GM23338 (cell line): ENCODE measurements around the gene RNASEH2A.

Source experiments
- EZH2 ChIP-seq: fragments of 200-600 bp; sonication (generic); IDR thresholded peaks from one replicate; pipeline ENCODE4 v1.8.0; 2017; ENCODE audit warnings: antibody characterized with exemption, mild to moderate bottlenecking, low read depth; ENCODE audit not compliant: unreplicated experiment
- EZH2phosphoT487 ChIP-seq: fragments of 200-600 bp; sonication (generic); IDR thresholded peaks from one replicate; pipeline ENCODE4 v1.8.1; 2018; ENCODE audit warnings: antibody characterized with exemption; ENCODE audit not compliant: unreplicated experiment
- NANOG ChIP-seq: IDR thresholded peaks from 2 replicates; pipeline ENCODE4 v1.6.1; 2016; ENCODE audit warnings: antibody characterized with exemption, borderline replicate concordance
- TF ChIP-seq, protein P1 (sequence below), 2 experiments: fragments of 200-600 bp in 1 of 2; sonication (generic) in 1 of 2; conservative IDR thresholded peaks; 2 replicates each; pipeline versions ENCODE4 v1.5.1 to v1.6.1; 2016 to 2017; ENCODE audit warnings: antibody characterized with exemption in 2 of 2, low read depth in 2 of 2, mild to moderate bottlenecking in 2 of 2, moderate library complexity in 1 of 2
- TF ChIP-seq, protein P2 (sequence below): IDR thresholded peaks from one replicate; pipeline ENCODE4 v1.6.1; 2018; ENCODE audit warnings: antibody characterized with exemption; ENCODE audit not compliant: unreplicated experiment

DNA sequence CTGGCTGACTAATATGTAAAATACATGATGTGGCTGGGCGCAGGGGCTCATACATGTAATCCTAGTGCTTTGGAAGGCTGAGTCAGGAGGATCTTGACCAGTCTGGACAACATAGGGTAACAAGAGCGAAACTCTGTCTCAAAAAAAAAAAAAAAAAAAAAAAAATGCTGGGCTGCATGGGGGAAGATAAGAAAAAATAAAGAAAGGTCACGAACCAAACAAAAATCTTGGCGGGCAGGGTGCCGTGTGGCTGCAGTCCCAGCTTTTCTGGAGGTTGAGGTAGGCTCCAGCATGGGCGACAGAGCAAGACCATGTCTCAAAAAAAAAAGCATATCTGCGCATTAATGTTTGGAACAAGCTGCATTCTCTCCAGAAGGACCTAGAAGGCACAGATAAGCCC is 8.7 kb downstream of the RNASEH2A start:
- TF ChIP-seq, protein P1, sequence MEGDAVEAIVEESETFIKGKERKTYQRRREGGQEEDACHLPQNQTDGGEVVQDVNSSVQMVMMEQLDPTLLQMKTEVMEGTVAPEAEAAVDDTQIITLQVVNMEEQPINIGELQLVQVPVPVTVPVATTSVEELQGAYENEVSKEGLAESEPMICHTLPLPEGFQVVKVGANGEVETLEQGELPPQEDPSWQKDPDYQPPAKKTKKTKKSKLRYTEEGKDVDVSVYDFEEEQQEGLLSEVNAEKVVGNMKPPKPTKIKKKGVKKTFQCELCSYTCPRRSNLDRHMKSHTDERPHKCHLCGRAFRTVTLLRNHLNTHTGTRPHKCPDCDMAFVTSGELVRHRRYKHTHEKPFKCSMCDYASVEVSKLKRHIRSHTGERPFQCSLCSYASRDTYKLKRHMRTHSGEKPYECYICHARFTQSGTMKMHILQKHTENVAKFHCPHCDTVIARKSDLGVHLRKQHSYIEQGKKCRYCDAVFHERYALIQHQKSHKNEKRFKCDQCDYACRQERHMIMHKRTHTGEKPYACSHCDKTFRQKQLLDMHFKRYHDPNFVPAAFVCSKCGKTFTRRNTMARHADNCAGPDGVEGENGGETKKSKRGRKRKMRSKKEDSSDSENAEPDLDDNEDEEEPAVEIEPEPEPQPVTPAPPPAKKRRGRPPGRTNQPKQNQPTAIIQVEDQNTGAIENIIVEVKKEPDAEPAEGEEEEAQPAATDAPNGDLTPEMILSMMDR (conservative IDR thresholded peaks at IDR 0.05; ENCODE audit: low read depth in 2 of 2), result no peak
- no peak for TF ChIP-seq EZH2
- no peak for TF ChIP-seq EZH2phosphoT487
- TF ChIP-seq, protein P2, sequence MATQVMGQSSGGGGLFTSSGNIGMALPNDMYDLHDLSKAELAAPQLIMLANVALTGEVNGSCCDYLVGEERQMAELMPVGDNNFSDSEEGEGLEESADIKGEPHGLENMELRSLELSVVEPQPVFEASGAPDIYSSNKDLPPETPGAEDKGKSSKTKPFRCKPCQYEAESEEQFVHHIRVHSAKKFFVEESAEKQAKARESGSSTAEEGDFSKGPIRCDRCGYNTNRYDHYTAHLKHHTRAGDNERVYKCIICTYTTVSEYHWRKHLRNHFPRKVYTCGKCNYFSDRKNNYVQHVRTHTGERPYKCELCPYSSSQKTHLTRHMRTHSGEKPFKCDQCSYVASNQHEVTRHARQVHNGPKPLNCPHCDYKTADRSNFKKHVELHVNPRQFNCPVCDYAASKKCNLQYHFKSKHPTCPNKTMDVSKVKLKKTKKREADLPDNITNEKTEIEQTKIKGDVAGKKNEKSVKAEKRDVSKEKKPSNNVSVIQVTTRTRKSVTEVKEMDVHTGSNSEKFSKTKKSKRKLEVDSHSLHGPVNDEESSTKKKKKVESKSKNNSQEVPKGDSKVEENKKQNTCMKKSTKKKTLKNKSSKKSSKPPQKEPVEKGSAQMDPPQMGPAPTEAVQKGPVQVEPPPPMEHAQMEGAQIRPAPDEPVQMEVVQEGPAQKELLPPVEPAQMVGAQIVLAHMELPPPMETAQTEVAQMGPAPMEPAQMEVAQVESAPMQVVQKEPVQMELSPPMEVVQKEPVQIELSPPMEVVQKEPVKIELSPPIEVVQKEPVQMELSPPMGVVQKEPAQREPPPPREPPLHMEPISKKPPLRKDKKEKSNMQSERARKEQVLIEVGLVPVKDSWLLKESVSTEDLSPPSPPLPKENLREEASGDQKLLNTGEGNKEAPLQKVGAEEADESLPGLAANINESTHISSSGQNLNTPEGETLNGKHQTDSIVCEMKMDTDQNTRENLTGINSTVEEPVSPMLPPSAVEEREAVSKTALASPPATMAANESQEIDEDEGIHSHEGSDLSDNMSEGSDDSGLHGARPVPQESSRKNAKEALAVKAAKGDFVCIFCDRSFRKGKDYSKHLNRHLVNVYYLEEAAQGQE, result no peak
- no peak for TF ChIP-seq NANOG
